GM19455 (cell line): ENCODE measurements around the gene OTUD7B.
"Not testable (repeated sequence)": the region's sequence is repeated elsewhere in the genome, so short reads cannot be mapped to it uniquely, and the experiment has no call there.

ENCODE experiments used
- ATAC-seq: cut with Tn5 transposase; IDR thresholded peaks from one replicate; pipeline ENCODE4 v1.9.1; 2021; ENCODE audit not compliant: unreplicated experiment

Gene OTUD7B

DNA sequence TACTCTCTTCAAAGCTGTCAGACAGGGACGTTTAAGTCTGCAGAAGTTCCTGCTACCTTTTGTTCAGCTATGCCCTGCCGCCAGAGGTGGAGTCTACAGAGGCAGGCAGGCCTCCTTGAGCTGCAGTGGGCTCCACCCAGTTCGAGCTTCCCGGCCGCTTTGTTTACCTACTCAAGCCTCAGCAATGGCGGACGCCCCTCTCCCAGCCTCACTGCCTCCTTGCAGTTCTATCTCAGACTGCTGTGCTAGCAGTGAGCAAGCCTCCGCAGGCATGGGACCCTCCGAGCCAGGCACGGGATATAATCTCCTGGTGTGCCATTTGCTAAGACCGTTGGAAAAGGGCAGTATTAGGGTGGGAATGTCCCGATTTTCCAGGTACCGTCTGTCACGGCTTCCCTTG is 53.0 kb downstream of the OTUD7B start:
- not testable (repeated sequence) for ATAC-seq

DNA sequence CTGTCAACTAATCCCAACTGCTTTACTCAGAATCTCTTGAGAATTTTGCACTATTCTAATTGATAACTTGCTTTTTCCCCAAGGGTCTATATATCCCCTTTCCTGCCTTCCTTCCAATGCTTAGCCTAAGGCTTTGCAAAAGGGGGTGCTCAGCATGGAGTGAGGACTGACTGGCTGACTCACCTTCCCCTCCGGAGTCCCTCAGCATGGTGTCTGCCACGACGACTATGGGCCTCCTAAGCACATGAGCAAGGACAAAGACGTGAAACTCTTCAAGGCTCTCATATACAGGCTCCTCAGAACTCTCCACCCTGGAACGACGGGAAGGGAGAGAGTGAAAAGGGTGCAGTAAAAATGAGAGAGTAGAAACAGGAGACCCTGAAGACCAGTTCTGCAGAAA is 60.6 kb downstream of the OTUD7B start:
- no peak for ATAC-seq

DNA sequence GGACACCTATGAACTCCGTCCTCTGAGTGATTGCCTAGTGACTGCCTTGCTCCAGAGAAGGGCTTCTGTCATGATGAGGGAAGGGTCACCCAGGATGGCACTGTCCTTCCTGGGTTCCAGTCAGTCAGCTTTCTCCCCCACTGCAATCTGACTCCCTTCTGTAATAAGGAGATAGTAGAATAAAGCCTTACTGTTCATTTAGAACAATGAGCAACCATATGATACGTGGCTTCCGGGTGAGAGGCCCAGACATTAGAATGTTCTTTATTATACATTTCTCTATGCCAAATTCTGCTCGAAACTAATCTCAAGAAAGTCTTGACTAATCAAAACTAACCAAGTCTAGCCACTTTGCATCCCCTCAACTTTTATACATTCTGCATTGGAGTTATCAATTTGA is 65.3 kb downstream of the OTUD7B start:
- no peak for ATAC-seq

DNA sequence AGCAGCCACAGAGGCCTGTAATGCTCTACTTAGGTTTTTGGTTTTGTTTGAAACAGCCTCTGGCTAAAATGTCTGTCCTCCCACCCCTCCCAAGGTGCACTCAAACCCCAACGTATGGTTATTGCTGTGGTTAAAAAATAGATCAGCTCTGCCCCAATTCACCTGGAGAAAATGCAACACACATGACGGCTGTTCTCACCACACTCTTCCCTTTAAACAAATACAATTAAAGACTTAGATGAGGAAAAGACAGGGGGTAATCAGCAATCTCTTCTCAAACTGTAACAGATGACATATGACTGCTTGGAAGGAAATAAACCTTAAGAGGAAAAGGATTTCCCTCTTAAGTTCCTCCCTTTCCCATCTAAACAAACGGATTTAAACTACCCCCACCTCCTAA is 67.6 kb downstream of the OTUD7B start:
- ATAC-seq, result no peak

DNA sequence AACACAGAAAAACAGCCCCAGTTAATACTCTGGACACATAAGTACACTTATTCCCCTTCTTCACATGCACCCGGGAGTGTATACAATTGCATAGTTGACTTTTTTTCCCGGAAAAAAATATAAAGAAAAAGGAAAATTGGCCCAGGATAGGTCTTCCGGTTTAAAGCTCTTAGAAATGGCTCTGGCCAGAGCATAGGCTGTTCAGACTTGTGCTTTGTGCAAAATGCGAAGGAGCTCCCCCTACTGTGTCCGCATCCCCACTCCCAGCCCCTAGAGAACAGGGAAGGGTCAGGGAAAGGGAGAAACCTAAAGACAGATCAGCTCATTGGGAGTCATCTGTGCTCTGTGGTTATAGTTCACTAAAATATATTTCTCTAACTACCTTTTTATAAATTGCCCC is 68.3 kb downstream of the OTUD7B start:
- ATAC-seq, result no peak

DNA sequence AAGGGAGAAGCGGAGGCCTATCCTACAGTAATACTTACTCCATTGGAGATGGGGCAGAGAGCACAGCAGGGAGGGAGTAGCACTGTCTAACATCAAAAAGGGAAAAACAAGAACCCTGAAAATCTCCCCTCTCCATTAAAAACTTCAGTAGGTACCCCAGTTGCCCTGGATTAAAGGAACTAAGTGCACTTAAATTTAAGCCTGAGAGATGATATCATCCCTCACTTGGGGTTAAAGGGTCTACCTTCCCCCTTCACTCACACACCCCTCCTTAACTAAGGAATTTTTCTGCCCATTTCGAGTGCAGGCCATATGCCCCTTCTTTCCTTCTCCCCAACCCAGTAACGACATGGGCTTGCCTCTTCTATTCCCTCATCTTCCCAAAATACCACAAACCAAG is 70.1 kb downstream of the OTUD7B start:
- no peak for ATAC-seq

DNA sequence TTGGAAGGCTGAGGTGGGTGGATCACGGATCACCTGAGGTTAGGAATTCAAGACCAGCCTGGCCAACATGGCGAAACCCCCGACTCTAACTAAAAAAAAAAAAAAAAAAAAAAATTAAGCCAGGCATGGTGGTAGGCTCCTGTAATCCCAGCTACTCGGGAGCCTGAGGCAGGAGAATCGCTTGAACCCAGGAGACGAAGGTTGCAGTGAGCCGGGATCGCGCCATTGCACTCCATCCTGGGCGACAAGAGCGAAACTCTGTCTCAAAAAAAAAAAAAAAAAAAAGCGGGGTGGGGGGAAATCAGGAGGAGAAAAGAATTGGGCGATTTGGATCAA is 71.9 kb downstream of the OTUD7B start:
- not testable (repeated sequence) for ATAC-seq

DNA sequence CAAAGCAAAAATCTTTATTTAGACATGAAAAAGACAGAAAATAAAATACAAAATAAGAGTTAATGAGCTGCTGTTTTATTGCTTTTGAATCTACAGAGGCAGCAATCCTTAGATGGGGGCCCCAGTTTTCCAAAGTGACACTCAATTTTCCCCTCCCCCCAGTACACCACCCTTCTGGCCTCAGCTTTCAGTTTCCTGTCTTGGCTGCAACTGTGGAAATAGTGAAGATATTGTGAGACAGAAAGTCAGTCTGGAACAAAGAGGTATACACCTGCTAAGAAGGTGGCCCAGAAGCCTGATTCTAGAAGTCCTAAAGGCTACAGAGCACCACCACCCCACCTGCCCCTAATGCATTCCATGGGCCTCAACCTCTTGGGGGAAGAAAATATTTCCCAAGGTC is 72.8 kb downstream of the OTUD7B start:
- ATAC-seq, result no peak

DNA sequence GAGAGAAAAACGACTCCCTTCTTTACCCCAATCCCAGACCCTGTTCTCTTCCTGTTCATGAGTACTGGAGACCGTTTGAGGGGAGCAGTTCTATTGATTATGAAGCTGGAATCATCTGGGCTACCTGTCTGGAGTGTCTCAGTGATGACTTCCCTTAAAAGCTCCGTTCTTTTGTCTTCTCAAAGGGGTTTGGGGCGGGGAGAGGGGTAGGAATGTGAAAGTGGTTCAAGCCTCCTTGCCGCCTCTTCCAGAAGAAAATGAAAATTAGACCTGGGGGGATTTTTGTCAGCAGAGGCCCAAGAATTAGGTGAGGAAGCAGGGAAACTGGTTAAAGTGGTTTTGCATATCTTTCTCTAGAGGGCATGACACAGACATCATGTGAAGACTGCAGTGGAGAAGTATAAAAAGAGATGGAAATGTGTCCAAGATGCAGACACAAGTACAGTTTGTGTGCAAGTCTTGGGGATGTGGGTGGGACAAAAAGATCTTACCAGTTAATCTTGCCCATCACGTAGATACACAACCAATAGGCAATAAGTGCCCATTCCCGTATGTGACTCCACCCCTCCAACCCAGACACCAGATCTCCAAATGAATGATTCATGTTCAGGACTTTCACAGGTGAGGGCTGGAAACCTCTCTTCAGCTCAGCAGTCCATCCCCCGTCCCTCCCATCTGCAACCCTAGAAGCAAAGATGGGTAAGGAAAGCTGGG is 73.4 kb downstream of the OTUD7B start:
- ATAC-seq, result no peak

DNA sequence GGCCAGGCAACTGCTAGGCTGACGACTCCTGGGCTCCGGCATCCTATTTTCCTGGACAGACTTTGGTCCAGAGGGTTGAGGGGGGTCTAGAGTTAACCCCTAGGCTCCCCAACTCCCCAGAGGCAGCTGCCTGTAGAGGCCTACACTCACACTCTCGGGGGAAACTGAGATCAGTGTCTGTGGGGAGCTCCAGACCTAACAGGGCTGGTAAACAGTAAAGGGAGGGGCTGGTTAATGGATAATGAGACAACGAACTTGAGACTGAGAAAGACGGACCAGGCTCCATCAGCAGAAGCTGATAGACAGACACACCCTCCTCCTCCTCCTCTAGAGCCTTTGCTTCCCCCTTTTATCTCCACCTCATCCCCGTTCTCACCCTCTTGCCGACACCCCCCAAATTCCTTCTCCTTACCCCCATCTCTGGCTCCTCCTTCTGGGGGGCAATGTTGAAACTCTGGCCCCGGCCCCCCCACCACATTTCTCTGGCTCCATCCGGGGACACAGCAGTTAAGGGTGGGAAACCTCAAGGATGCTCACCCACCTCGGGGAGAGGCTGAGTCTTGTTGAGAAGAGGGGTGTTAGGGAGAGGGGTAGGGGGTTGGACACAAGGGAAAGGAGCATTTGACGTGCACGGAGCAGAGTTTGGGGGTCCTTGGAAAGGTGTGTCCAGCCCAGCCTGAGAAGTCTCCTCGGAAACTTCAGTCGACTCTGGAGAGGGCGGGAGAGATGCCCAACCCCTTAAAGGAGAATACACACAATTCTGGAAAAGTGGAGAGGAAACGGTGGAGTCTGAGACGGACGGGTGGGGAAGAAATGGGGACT is 74.1 kb downstream of the OTUD7B start, which contains the start of gene MTMR11:
TSS of gene MTMR11 (minus strand) at position 710 of the 822 bp plus-strand sequence. CDS start at position 478, 232 bp downstream.
- no peak for ATAC-seq

DNA sequence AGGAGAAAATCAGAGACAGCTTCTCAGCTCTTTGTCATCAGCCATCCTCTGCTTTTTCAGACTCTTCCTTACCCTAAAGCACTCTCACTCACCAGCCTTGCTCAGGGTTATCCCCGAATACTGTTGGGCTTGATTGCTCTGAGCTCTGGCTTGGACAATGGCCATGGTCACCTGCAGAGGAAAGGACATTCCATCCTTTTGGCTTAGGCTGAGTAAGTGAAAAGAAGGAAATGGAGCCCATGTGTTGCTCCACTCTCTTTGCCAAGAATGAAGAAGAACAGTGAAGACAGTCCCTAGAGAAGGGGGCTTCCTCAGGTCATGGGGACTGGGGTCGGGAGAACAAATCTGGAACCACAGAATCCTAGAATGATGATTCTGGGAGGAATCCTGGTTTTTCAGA is 76.2 kb downstream of the OTUD7B start:
- ATAC-seq, result no peak

DNA sequence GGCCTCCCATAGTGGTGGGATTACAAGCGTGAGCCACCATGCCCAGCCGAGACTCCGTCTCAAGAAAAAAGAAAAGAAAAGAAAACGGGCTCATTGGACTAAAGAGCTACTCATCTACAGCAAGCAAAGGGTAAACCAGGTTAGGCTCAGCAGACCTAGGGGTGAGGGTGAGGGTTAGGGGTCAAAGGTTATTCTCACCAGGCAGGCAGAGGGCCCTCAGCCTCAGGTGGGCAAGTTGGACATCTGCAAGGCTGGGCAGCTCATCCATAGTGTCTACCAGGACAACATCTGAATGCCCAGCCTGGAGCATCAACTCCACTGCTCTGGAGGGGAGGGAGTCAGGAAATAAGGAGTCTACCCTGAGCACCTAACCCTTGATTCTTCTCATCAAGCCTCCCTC is 77.3 kb downstream of the OTUD7B start:
- no peak for ATAC-seq

DNA sequence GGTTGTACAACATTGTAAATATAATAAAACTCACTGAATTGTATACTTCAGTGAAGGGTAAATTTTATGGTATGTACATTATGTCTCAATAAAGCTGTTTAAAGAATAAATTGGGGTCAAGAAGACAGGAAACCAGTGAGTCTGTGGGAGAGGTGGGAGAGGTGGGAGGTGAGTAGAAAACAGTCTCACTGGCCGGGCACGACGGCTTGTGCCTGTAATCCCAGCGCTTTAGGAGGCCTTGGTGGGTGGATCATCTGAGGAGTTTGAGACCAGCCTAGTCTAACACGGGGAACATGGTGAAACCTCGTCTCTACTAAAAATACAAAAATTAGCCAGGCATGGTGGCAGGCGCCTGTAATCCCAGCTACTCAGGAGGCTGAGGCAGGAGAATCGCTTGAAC is 78.1 kb downstream of the OTUD7B start:
- ATAC-seq, result no peak

DNA sequence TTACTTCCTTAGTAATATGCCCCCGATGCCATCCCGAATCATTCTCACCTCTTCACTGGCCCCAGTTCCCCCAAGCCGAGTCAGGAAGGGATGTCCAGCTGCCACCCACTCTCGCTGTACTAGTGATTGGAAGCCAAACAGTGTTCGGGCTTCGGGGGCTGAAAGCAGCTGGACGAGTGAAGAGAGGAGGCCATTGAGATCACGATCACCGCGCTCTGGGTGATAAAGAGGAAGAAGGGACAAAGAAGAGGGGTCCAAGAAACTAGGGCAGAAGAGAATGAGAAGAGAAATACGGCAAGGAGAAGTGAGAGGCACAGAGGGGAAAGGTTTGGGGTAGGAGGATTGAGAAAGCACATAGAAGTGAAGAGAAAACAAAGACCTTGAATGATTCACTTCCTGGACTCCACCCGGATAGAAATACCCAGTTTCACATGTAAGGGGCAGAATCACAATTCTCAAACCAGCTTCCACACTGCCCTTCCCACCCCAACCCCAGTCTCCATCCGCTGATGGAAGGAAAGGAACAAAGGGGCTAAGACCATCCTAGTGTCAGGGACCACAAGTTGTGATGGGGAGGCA is 79.2 kb downstream of the OTUD7B start:
- no peak for ATAC-seq

DNA sequence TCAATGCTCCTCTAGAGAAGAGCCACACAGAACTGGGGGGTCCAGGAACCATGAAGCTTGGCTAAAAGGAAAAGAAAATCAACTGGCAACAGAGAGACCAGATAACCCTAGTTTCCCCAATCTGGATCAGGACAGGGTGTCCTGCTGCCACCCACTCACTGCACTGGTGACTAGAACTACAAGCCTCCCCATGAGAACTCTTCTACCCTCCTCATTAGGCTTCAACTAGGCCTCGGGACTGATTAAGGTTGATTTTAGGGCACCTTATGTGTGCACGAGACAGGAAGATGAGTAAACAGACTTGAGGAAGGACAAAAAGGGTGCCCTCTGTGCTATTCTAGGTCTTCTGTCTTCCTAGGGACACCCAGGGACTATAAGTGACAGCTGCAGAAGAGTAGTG is 80.7 kb downstream of the OTUD7B start:
- no peak for ATAC-seq

DNA sequence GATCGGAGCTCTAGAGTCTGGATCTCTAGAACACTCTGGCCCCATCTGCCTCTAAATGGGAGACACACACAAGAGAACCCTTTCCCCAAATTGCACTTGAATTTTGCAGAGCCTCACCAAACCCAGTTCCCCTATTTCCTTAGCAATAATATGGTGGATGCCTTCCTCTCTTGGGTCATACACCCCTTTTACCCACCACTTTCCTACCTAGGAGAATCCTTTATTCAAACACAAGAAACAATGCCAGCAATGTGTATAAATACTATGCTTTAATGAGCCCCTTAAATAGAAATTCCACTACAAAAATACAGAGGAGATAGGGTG is 82.2 kb downstream of the OTUD7B start:
- ATAC-seq, result no peak

DNA sequence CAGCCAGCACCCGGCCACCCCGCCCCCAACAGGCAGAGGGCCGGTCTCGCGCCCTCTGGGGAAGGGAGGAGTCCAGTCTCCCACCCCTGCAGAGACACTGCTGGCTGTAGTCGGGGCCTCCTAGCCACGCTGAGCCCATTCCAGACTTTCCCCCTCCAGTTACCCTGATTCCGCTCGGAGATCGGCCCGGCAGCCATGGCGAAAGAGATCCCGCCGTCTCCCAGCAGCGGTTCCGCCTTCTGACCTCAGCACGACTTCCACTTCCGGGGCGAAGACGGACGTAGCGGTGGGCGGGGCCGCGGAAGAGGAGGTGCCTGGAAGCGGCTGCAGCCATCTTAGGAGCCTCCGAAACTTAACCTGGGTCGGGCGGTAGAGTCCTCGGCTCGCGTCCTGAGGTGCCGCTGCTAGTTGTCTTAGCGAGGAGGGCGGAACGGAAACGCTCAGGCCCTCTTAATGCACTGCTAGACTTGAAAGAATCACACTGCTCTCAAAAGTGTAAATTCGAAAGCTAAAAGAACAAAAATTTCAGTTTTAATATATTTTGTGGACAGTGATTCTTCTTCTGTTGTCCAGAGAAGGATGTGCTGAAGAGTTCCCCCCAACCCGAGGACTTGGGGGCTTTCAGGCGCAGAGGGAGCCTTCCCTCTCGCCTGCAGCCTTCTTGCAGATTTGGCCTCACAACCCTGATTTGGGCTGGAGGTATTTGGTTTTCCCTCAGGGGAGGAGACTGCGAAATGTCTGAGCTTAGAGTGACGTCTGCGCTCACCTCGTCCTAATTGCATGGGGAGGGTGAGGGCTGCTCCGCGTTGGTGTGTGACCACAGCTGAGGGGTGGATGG is 82.7 kb downstream of the OTUD7B start, which contains the start of gene SF3B4:
TSS of gene SF3B4 (minus strand) at position 241 of the 838 bp plus-strand sequence. CDS start at position 197, 44 bp downstream.
- ATAC-seq, result peak; percentile 88

DNA sequence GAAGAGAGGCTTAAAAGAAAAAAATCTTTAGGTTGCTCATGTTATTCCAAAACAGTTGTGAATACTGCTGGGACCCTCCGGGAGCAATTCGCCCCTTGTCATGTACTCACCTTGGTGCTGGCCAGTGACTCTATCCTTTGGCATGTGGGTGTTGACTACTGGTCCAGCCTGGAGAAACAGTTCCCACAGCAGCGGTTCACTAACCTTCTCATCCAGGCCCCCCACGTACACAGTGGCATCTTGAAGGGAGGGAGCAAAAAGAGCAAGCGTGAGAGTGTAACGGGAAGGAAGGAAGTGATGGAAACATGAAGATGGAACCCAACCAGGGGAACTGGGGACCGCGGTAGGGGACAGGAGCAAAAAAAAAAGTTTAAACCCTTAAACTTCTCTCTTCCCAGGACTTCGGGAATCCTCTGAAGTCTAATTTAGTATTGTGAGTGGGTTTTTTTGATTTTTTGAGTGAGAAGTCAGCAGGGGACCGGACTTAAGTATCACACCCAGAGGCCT is 83.4 kb downstream of the OTUD7B start:
- ATAC-seq, result no peak

DNA sequence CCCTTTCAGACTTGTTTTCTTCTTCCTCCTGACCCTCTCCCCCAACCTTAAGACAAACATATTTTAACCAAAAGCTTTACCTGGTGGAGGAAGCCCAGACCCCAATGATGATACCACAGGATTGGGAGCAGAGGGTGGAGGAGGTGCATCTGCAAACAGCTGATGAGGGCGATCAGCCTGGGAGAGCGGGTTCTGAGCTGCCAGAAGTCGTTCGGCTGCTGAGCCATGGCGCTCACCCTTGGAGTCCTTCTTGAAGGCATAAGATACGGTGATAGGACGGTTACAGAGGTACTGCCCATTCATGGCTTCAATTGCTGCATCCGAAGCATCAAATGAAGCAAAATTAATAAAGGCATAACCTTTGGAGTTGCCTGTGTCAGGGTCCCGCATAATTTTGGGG is 84.2 kb downstream of the OTUD7B start:
- no peak for ATAC-seq

DNA sequence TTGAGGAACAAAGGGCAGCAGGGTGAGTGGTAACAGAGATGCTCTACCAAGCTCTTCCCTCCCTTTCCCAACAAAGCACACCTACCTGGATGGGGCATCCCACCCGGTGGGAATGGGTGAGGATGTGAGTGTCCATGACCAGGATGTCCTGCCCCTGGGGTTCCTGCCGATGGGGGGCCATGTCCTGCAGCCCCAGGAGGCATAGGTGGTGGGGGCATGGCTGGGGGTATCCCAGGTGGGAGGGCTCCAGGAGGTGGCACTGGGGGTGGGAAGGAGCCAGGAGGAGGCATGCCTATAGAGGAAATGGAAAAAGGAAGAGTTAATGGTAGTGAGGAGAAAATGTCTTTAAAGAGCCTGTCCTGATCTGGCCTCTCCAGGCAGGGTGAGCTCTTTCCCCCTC is 84.8 kb downstream of the OTUD7B start:
- no peak for ATAC-seq

DNA sequence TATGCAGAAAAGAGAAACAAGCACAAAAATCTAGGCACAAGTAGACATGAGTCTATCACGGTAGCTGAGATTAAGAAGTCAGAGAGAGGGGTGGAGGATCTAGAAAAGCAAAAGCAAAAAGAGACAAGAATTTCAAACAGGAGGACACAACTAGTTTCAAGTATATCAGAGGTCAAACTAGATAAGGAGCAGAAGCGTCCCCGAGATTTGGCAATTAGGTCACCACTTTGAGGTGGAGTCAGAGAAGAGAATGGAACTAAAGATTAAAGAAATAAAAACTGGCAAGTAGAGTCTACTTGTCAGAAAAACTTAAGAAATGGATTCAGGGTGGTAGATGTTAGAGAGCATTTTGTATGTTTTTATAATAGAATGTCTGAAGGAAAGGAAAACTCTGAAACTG is 85.2 kb downstream of the OTUD7B start:
- no peak for ATAC-seq
